ENCODE data around the gene PACS1.

PACS1 gene

GRCh38 chr11:66189031-66189745, 119.1 kb downstream of the PACS1 start:
- TF ChIP-seq EZH2phosphoT487 (IDR thresholded peaks at IDR 0.05; ENCODE audit: borderline replicate concordance) (no peak), CTCF (conservative IDR thresholded peaks at IDR 0.05; ENCODE audit: low read length) (no peak)
- no peak overlapping the region for H2AFZ ChIP-seq (ENCODE audit: low read length)
- H3K27me3 ChIP-seq (ENCODE audit: insufficient read depth, low read length, poor library complexity, severe bottlenecking): no peaks in the 10 kb centered on the region
- H3K9me2 ChIP-seq (replicated peaks; ENCODE audit: low read depth, low read length): no peaks in the 10 kb centered on the region
- H3F3A ChIP-seq (ENCODE audit: low read depth): no peaks in the 10 kb centered on the region
- no peaks in the 10 kb centered on the region for H3K4me1 ChIP-seq (ENCODE audit: insufficient read depth, low read length, poor library complexity, severe bottlenecking)
- no peak overlapping the region for H3K4me3 ChIP-seq (ENCODE audit: low read length, poor library complexity, severe bottlenecking)
- H3K4me2 ChIP-seq (ENCODE audit: low read depth, low read length, poor library complexity, severe bottlenecking): no peak overlapping the region
- H3K9ac ChIP-seq (ENCODE audit: low read depth, low read length, poor library complexity, severe bottlenecking): no peak overlapping the region
- H3K9me3 ChIP-seq (ENCODE audit: insufficient read depth, low read depth, low read length): no peaks in the 10 kb centered on the region
- H3K79me2 ChIP-seq (ENCODE audit: insufficient read depth, low read length): no peaks in the 10 kb centered on the region
- H3K36me3 ChIP-seq (ENCODE audit: insufficient read depth, low read length): 0 out of 2 replicates have a peak, but pooled peaks cover 7% of the 10 kb centered on the region
- H4K20me1 ChIP-seq (ENCODE audit: insufficient read depth, low read length, poor library complexity, severe bottlenecking): no peaks in the 10 kb centered on the region

- no peak overlapping the region for H3K9ac ChIP-seq (ENCODE audit: low read depth, low read length, poor library complexity, severe bottlenecking)
- H3K4me3 ChIP-seq (ENCODE audit: low read length, poor library complexity, severe bottlenecking): no peak overlapping the region
- no peak for TF ChIP-seq EZH2phosphoT487 (IDR thresholded peaks at IDR 0.05; ENCODE audit: borderline replicate concordance)
- TF ChIP-seq CTCF (conservative IDR thresholded peaks at IDR 0.05; ENCODE audit: low read length): no peak
- no peaks in the 10 kb centered on the region for H4K20me1 ChIP-seq (ENCODE audit: insufficient read depth, low read length, poor library complexity, severe bottlenecking)
- no peak overlapping the region for H2AFZ ChIP-seq (ENCODE audit: low read length)
- H3K36me3 ChIP-seq (ENCODE audit: insufficient read depth, low read length): peaks cover 7% of the 10 kb centered on the region; the same call in 1 of the 2 replicates
- H3K4me1 ChIP-seq (ENCODE audit: insufficient read depth, low read length, poor library complexity, severe bottlenecking): no peaks in the 10 kb centered on the region
- no peaks in the 10 kb centered on the region for H3K9me3 ChIP-seq (ENCODE audit: insufficient read depth, low read depth, low read length)
- no peaks in the 10 kb centered on the region for H3K9me2 ChIP-seq (replicated peaks; ENCODE audit: low read depth, low read length)
- no peaks in the 10 kb centered on the region for H3K27me3 ChIP-seq (ENCODE audit: insufficient read depth, low read length, poor library complexity, severe bottlenecking)
- no peaks in the 10 kb centered on the region for H3K79me2 ChIP-seq (ENCODE audit: insufficient read depth, low read length)
- no peak overlapping the region for H3K4me2 ChIP-seq (ENCODE audit: low read depth, low read length, poor library complexity, severe bottlenecking)
- H3F3A ChIP-seq (ENCODE audit: low read depth): no peaks in the 10 kb centered on the region
Measured at GRCh38 chr11:66190786-66191185, 120.7 kb downstream of the PACS1 start.

GRCh38 chr11:66192181-66192863, 122.2 kb downstream of the PACS1 start:
- no peak overlapping the region for H3K4me2 ChIP-seq (ENCODE audit: low read depth, low read length, poor library complexity, severe bottlenecking)
- H3K79me2 ChIP-seq (ENCODE audit: insufficient read depth, low read length): no peaks in the 10 kb centered on the region
- H2AFZ ChIP-seq (ENCODE audit: low read length): no peak overlapping the region
- peaks cover 7% of the 10 kb centered on the region; the same call in 1 of the 2 replicates for H3K36me3 ChIP-seq (ENCODE audit: insufficient read depth, low read length)
- no peak overlapping the region for H3K9ac ChIP-seq (ENCODE audit: low read depth, low read length, poor library complexity, severe bottlenecking)
- no peaks in the 10 kb centered on the region for H3K9me3 ChIP-seq (ENCODE audit: insufficient read depth, low read depth, low read length)
- H3F3A ChIP-seq (ENCODE audit: low read depth): no peaks in the 10 kb centered on the region
- no peaks in the 10 kb centered on the region for H4K20me1 ChIP-seq (ENCODE audit: insufficient read depth, low read length, poor library complexity, severe bottlenecking)
- TF ChIP-seq CTCF (conservative IDR thresholded peaks at IDR 0.05; ENCODE audit: low read length) (no peak), EZH2phosphoT487 (IDR thresholded peaks at IDR 0.05; ENCODE audit: borderline replicate concordance) (no peak)
- no peaks in the 10 kb centered on the region for H3K9me2 ChIP-seq (replicated peaks; ENCODE audit: low read depth, low read length)
- no peaks in the 10 kb centered on the region for H3K4me1 ChIP-seq (ENCODE audit: insufficient read depth, low read length, poor library complexity, severe bottlenecking)
- H3K4me3 ChIP-seq (ENCODE audit: low read length, poor library complexity, severe bottlenecking): no peak overlapping the region
- H3K27me3 ChIP-seq (ENCODE audit: insufficient read depth, low read length, poor library complexity, severe bottlenecking): no peaks in the 10 kb centered on the region
